Tibial nerve (tissue), 4 donors: ENCODE results near the gene NR2F2.

Experiments used
- CTCF ChIP-seq, 5 experiments: fragments of 200-600 bp in 3 of 5; fragments of 450-650 bp in 2 of 5; sonication (generic) in 3 of 5; IDR thresholded peaks; one replicate each; pipeline ENCODE4 v1.5.1; 2016 to 2019; ENCODE audit warnings: antibody characterized with exemption in 5 of 5, mild to moderate bottlenecking in 3 of 5, moderate library complexity in 2 of 5
- EP300 ChIP-seq, 2 donors: sonication (generic); formaldehyde crosslinking; IDR thresholded peaks; one replicate each; pipeline ENCODE4 v1.6.1; 2017; ENCODE audit warnings: antibody characterized with exemption in 2 of 2, mild to moderate bottlenecking in 1 of 2
- POLR2A ChIP-seq, 2 donors: fragments of 450-650 bp; IDR thresholded peaks; one replicate each; pipeline ENCODE4 v1.6.1; 2017; ENCODE audit warnings: antibody characterized with exemption in 2 of 2, mild to moderate bottlenecking in 2 of 2, moderate library complexity in 2 of 2

GRCh38 chr15:96323319-96324145 is 7.0 kb upstream of the NR2F2 start:
- no peak for TF ChIP-seq CTCF (IDR thresholded peaks at IDR 0.05)
- no peak for TF ChIP-seq POLR2A (IDR thresholded peaks at IDR 0.05)
- TF ChIP-seq EP300 (IDR thresholded peaks at IDR 0.05): no peak
